ENCODE results near the gene PPP2R2B.

GRCh38 chr5:146813346-146814157 lies 65.0 kb downstream of the PPP2R2B start:
- TF ChIP-seq CTCF (optimal IDR thresholded peaks at IDR 0.05 in 1 of 3, IDR thresholded peaks at IDR 0.05 in 1 of 3, conservative IDR thresholded peaks at IDR 0.05 in 1 of 3; ENCODE audit: extremely low read depth in 1 of 3, insufficient read depth in 2 of 3, low read length in 3 of 3) (no peak), EZH2 (IDR thresholded peaks at IDR 0.05; ENCODE audit: low read length) (no peak)
